DOHH2 (cell line): Measurements from ENCODE around the gene PIGC.

Experiments used
- EZH2phosphoT487 ChIP-seq: fragments of 200-600 bp; sonication (generic); IDR thresholded peaks from 2 replicates; pipeline ENCODE4 v1.6.1; 2017; ENCODE audit warnings: borderline replicate concordance, mild to moderate bottlenecking, antibody characterized with exemption, low read length, moderate library complexity, mixed read lengths
- TF ChIP-seq, protein P1 (sequence below): fragments of 200-600 bp; sonication (generic); IDR thresholded peaks from one replicate; pipeline ENCODE4 v1.5.1; 2014; ENCODE audit warnings: antibody characterized with exemption, mild to moderate bottlenecking, low read depth, low read length; ENCODE audit not compliant: poor library complexity, severe bottlenecking

DNA sequence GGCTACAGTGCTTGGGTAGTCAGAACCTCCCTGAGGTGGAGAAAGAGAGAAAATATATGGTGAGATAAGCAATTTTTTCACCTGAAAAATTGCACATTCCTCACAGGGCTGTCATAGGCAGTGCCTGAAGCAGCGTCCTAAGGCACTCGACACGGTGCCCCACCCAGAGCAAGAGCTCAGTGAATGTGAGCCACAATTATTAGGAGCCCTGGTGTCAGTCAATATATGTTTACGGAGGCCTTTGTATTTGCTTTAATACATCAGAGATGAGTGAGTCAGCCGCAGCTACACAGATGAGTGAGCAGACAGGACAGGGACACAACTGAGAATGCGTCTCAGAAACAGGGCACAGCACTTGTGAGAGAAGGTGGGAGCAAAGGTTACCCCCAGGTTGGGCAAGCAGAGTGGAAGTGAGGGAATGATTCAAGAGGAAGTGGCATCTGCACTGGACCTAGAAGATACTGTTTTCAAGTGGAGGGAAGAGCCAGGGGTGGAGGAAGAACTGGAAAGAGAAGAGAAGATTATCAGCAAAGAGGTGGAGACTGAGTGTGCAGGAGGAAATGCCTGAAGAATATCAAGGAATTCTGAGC, 5.2 kb upstream of the PIGC start:
- TF ChIP-seq, protein P1, sequence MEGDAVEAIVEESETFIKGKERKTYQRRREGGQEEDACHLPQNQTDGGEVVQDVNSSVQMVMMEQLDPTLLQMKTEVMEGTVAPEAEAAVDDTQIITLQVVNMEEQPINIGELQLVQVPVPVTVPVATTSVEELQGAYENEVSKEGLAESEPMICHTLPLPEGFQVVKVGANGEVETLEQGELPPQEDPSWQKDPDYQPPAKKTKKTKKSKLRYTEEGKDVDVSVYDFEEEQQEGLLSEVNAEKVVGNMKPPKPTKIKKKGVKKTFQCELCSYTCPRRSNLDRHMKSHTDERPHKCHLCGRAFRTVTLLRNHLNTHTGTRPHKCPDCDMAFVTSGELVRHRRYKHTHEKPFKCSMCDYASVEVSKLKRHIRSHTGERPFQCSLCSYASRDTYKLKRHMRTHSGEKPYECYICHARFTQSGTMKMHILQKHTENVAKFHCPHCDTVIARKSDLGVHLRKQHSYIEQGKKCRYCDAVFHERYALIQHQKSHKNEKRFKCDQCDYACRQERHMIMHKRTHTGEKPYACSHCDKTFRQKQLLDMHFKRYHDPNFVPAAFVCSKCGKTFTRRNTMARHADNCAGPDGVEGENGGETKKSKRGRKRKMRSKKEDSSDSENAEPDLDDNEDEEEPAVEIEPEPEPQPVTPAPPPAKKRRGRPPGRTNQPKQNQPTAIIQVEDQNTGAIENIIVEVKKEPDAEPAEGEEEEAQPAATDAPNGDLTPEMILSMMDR, result no peak
- no peak for TF ChIP-seq EZH2phosphoT487
